BLaER1 treated with 17β-estradiol and CSF1 and Interleukin-3, amounts not matched to agents 10 nM and 100 nM (cell line): ENCODE results near the gene CTBP1.
A peak's percentile ranks its signal among the peaks of the same experiment; 100 is the strongest.

ENCODE experiments used
- H3K27ac ChIP-seq, 11 experiments: shearing (Covaris generic); formaldehyde crosslinking; 2 replicates each; pipeline ENCODE4 v1.8.1; 2022
- H3K27me3 ChIP-seq, 11 experiments: shearing (Covaris generic); formaldehyde crosslinking; 2 replicates each; pipeline ENCODE4 v1.8.1; 2022
- H3K36me3 ChIP-seq, 11 experiments: shearing (Covaris generic); formaldehyde crosslinking; 2 replicates each; pipeline ENCODE4 v1.8.1; 2022
- H3K4me1 ChIP-seq, 10 experiments: shearing (Covaris generic); formaldehyde crosslinking; 2 replicates each; pipeline ENCODE4 v1.8.1; 2022
- H3K4me2 ChIP-seq, 11 experiments: shearing (Covaris generic); formaldehyde crosslinking; 2 replicates each; pipeline ENCODE4 v1.8.1; 2022
- H3K4me3 ChIP-seq, 10 experiments: shearing (Covaris generic); formaldehyde crosslinking; 2 replicates each; pipeline ENCODE4 v1.8.1; 2022
- H3K9ac ChIP-seq, 11 experiments: shearing (Covaris generic); formaldehyde crosslinking; 2 replicates each; pipeline ENCODE4 v1.8.1; 2022
- H3K9me3 ChIP-seq, 11 experiments: shearing (Covaris generic); formaldehyde crosslinking; replicated peaks in 1 of 11; 2 replicates each; pipeline ENCODE4 v1.8.1; 2022
- H4K20me1 ChIP-seq, 11 experiments: shearing (Covaris generic); formaldehyde crosslinking; 2 replicates each; pipeline ENCODE4 v1.8.1; 2022
- Cebpa-rat ChIP-seq, 11 experiments: shearing (Covaris generic); IDR thresholded peaks; 2 replicates each; pipeline ENCODE4 v1.8.1; 2022

Gene CTBP1

DNA sequence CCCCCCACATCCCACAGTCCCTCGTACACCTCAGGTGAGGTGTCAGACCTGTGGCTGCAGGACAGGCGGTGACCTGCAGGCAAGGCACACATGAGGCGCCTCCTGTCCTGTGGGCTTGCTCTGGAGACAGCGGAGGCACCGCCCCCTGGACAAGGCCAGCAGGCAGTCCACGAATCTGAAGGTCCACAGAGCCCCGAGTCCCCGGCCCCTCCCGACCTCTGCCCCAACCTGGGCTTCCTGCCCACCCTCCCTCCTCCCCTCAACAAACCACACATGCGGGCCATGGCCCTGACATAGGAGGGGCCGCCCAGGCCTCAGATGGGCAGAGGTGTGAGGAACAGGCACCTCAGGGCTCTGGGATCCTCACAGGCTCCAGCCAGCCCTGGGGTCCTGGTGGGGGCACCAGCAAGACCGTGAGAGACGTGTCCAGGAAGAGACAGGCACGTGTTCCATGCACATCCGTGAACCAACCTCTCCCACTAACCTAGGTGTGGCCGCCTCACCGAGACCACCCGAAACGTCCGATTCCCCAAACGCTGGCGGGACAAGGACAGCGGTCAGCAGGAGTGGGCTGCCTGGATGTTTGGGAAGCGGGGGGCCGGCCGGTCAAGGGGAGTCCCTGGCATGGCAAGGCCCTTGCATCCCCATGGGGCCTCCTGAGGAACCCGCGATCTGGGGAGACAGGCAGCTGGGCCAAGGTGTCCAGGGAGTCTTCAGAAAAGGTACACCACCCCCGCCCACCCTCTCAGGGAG, 25.8 kb downstream of the CTBP1 start:
- TF ChIP-seq Cebpa-rat (IDR thresholded peaks at IDR 0.05) = no peak
- Histone ChIP-seq H3K4me3 (no peak overlapping the region), H3K9ac (peak overlapping the region in 2 of 11 experiments; percentile 7 to 46; a peak in 1 of 22 replicates), H3K27ac (no peak overlapping the region), H3K4me1 (peaks cover 50 to 73% (median 58%) of the 10 kb centered on the region in 10 experiments), H3K36me3 (peaks cover 54 to 69% (median 58%) of the 10 kb centered on the region in 11 experiments), H3K27me3 (peaks cover 0 to 23% (median 0%) of the 10 kb centered on the region in 11 experiments; a peak in 7 of 22 replicates), H4K20me1 (peaks cover 88 to 100% (median 99%) of the 10 kb centered on the region in 11 experiments), H3K4me2 (peak overlapping the region; percentile 61 to 99 (median 96); a peak in 21 of 22 replicates), H3K9me3 (no peaks in the 10 kb centered on the region)

DNA sequence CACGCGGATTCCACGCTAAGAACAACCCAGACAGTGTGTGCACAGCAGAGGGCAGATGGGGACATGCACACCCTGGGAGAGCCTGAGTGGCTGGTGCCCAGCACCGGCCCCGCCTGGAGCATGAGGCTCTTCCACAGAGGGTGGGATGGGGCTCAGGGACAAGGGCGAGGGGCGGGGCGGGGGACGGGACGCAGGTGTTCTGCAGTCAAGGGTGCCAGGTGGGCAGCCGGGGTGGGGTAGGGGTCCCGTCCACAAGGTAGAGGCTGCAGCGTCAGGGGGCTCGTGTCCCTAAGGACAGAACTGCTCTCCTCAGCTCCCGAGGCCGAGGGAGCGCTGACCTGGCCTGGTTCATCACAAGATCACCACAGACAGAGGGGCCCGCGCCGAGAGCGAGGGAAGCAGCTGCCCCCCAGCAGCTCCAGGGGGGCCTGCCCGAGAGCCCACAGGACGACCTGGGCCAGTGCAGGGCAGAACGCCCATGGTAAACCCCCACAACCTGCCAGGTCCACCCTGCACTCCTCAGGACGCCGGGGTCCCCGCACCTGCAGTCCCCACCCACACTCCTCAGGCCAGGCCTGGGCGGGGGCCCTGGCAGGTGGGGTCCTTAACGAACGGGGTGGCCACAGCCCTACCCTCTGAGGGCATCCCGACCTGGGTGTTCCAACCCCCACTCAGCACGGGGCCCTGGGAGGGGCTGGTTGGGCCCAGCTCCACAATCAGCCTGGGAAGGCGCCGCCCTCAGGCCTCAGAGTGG, 26.7 kb downstream of the CTBP1 start:
- no peak overlapping the region for H3K4me3 ChIP-seq
- H3K36me3 ChIP-seq = peaks cover 45 to 60% (median 50%) of the 10 kb centered on the region in 11 experiments
- H3K4me1 ChIP-seq = peaks cover 59 to 73% (median 64%) of the 10 kb centered on the region in 10 experiments
- peaks cover 79 to 100% (median 99%) of the 10 kb centered on the region in 11 experiments for H4K20me1 ChIP-seq
- peak overlapping the region in 3 of 11 experiments; percentile 7 to 46 (median 16); a peak in 2 of 22 replicates for H3K9ac ChIP-seq
- no peaks in the 10 kb centered on the region for H3K9me3 ChIP-seq
- H3K4me2 ChIP-seq = peak overlapping the region; percentile 61 to 99 (median 96)
- no peak overlapping the region for H3K27ac ChIP-seq
- TF ChIP-seq Cebpa-rat (IDR thresholded peaks at IDR 0.05) = no peak
- H3K27me3 ChIP-seq = peaks cover 0 to 23% (median 0%) of the 10 kb centered on the region in 11 experiments; a peak in 7 of 22 replicates

DNA sequence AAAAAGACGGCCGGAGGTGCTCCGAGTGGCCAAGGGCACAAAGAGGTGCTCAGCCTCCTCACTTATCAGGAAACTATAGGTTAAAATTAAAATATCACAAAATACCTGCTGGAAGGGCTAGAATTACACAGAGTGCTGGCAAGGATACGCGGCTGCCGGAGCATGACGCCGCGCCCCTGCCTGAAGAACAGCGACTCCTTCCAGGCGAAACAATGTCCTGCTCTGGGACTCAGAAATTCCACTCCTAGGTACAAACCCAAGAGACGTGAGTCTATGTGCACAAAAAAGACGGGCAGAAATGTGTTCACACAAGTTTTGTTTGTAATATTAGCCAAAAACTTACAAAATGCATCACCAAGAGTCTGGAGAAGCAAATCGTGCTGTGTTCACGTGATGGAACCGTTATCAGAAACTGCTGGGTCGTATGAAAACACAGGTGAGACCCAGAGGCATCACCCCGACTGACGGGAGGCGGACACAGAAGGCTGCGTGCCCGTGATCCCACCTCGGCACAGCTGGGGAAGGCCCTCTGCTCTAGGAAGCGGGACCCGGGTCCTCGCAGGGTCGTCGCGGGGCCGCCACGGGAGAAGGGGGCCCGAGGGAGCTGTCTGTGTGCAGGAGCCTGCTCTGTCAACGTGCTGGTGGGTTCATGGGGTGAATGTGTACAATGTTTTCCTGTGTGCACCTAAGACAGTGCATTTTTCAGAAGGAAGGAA, 27.6 kb downstream of the CTBP1 start:
- peaks cover 39 to 55% (median 44%) of the 10 kb centered on the region in 11 experiments for H3K36me3 ChIP-seq
- no peak overlapping the region for H3K27ac ChIP-seq

DNA sequence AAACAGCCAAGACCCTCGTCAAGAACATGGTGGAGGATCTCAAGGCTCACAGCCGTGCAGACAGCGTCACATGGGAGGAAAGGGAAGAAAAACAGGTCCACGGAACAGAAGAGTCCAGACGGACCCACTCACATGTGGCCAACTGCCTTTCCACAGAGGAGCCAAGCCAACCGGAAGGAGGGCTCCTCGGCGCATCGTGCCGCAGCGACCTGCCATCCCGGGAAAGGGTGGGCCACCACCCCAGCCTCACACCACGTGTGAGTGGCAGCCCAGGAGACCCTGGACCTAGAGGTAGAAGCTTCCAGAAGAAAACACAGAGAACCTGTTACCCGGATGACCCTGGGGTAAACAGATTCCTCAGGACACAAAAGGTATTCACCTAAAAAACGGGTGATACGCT, 28.4 kb downstream of the CTBP1 start:
- TF ChIP-seq Cebpa-rat (IDR thresholded peaks at IDR 0.05) = no peak
- peaks cover 74 to 100% (median 99%) of the 10 kb centered on the region in 11 experiments for H4K20me1 ChIP-seq
- peaks cover 75 to 88% (median 80%) of the 10 kb centered on the region in 10 experiments for H3K4me1 ChIP-seq
- H3K9me3 ChIP-seq = no peaks in the 10 kb centered on the region
- no peak overlapping the region for H3K27ac ChIP-seq
- peak overlapping the region in 1 of 11 experiments; percentile 45; a peak in 3 of 22 replicates for H3K9ac ChIP-seq
- peaks cover 0 to 23% (median 0%) of the 10 kb centered on the region in 11 experiments; a peak in 7 of 22 replicates for H3K27me3 ChIP-seq
- H3K36me3 ChIP-seq = peaks cover 39 to 55% (median 44%) of the 10 kb centered on the region in 11 experiments
- no peak overlapping the region for H3K4me3 ChIP-seq
- peak overlapping the region; percentile 61 to 99 (median 96) for H3K4me2 ChIP-seq

More for the DNA sequence above, 27.6 kb downstream of the CTBP1 start:
- Histone ChIP-seq H3K27me3 (peaks cover 0 to 23% (median 0%) of the 10 kb centered on the region in 11 experiments; a peak in 7 of 22 replicates), H3K4me2 (peak overlapping the region; percentile 61 to 99 (median 96)), H3K4me3 (no peak overlapping the region), H3K9me3 (no peaks in the 10 kb centered on the region), H3K4me1 (peaks cover 68 to 81% (median 73%) of the 10 kb centered on the region in 10 experiments), H4K20me1 (peaks cover 74 to 100% (median 99%) of the 10 kb centered on the region in 11 experiments), H3K9ac (peak overlapping the region in 4 of 11 experiments; percentile 7 to 19 (median 14); a peak in 1 of 22 replicates)
- TF ChIP-seq Cebpa-rat (IDR thresholded peaks at IDR 0.05) = no peak

DNA sequence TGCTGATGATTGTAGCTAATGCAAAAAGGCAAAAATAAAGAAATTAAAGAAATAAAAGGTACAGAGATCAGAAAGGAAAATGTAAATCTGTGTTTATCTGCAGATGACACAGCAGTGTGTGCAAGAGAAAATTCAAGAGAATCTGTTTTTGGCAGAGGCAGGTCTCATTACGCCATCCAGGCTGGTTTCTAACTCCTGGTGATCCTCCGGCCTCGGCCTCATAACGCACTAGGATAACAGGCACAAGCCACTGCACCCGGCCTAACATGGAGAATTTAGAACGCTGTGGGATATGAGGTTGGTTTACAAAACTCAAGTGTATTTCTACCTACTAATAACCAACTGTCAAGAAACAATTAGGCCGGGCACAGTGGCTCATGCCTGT, 29.4 kb downstream of the CTBP1 start:
- Histone ChIP-seq H3K9me3 (no peaks in the 10 kb centered on the region), H3K36me3 (peaks cover 38 to 55% (median 44%) of the 10 kb centered on the region in 11 experiments), H3K9ac (peak overlapping the region in 9 of 11 experiments; percentile 68 to 84 (median 78); a peak in 15 of 22 replicates), H4K20me1 (peaks cover 74 to 100% (median 99%) of the 10 kb centered on the region in 11 experiments), H3K4me1 (peaks cover 83 to 98% (median 90%) of the 10 kb centered on the region in 10 experiments), H3K27me3 (peaks cover 0 to 23% (median 0%) of the 10 kb centered on the region in 11 experiments; a peak in 7 of 22 replicates), H3K27ac (peak overlapping the region in 9 of 11 experiments; percentile 75 to 95 (median 89); a peak in 17 of 22 replicates), H3K4me3 (peak overlapping the region in 4 of 10 experiments; percentile 10 to 60 (median 31); a peak in 3 of 20 replicates), H3K4me2 (peak overlapping the region; percentile 88 to 99 (median 96))
- TF ChIP-seq Cebpa-rat (IDR thresholded peaks at IDR 0.05) = no peak

DNA sequence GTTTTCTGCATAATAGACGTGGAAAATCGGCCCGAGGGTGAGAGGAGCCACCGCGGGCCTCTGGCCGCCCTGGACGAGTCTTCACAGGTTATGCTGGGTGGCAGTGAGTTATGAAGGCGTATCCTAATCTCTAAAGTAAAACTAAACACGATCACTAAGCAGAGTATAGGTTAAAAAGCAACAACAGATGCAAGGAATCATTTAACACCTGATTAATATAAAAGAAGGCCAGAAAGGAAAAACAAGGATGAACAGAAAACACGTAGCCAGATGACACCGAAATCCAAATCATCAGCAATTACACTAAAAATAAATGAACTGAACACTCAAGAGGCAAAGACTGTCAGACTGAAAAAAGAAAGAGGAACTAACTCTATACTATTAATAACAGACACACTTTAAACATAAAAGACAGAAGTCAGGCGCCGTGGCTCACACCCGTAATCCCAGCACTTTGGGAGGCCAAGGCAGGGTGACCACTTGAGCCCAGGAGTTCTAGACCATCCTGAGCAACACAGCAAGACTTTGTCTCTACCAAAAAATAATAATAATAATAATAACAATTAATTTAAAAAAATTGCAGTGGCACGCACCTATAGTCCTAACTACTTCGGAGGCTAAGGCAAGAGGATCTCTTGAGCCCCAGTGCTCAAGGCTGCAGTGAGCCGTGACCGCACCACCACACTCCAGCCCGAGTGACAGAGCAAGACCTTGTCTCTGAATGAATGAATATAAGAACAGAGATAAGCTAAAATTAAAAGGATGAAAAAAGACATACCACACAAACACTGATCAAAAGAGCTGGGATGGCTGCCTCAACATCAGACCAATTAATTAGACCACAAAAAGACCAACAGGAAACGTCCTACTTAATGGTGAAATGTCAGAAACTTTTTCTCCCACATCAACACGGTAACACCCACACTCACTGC, 30.0 kb downstream of the CTBP1 start:
- H3K27ac ChIP-seq = peak overlapping the region; percentile 9 to 95 (median 86); a peak in 21 of 22 replicates
- no peaks in the 10 kb centered on the region for H3K9me3 ChIP-seq
- peak overlapping the region; percentile 27 to 60 (median 50); a peak in 19 of 20 replicates for H3K4me3 ChIP-seq
- TF ChIP-seq Cebpa-rat (IDR thresholded peaks at IDR 0.05) = no peak
- peaks cover 38 to 55% (median 44%) of the 10 kb centered on the region in 11 experiments for H3K36me3 ChIP-seq
- H3K4me1 ChIP-seq = peaks cover 83 to 100% (median 97%) of the 10 kb centered on the region in 10 experiments
- H4K20me1 ChIP-seq = peaks cover 74 to 100% (median 99%) of the 10 kb centered on the region in 11 experiments
- H3K4me2 ChIP-seq = peak overlapping the region; percentile 88 to 99 (median 96)
- H3K27me3 ChIP-seq = peaks cover 0 to 23% (median 0%) of the 10 kb centered on the region in 11 experiments; a peak in 7 of 22 replicates
- H3K9ac ChIP-seq = peak overlapping the region; percentile 60 to 84 (median 75); a peak in 20 of 22 replicates

DNA sequence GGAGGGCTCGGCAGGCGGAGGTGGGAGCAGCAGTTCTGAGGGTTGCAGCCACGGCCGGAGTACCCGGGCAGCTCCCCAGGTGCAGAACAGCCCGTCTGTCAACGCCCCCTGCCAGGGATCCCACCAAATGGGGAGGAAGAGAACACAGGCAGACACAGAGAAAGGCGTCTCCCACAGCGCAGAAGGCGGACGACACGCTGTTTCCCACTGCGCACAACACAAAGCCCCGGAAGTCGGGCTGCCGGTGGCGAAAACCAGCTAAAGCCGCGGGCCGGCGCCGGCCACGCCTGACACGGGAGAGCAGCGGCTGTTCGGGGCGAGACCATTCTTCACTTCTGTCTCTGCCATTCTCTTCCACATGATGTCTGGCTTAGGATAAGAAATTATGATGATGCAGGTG, 31.6 kb downstream of the CTBP1 start:
- Histone ChIP-seq H3K9me3 (no peaks in the 10 kb centered on the region), H4K20me1 (peaks cover 74 to 100% (median 99%) of the 10 kb centered on the region in 11 experiments), H3K27ac (peak overlapping the region in 10 of 11 experiments; percentile 22 to 95 (median 88); a peak in 19 of 22 replicates), H3K36me3 (peaks cover 41 to 57% (median 51%) of the 10 kb centered on the region in 11 experiments), H3K4me2 (peak overlapping the region; percentile 88 to 99 (median 96)), H3K4me1 (peaks cover 73 to 100% (median 99%) of the 10 kb centered on the region in 10 experiments), H3K27me3 (peaks cover 0 to 18% (median 0%) of the 10 kb centered on the region in 11 experiments; a peak in 7 of 22 replicates), H3K4me3 (peak overlapping the region; percentile 4 to 60 (median 50); a peak in 18 of 20 replicates), H3K9ac (peak overlapping the region; percentile 21 to 84 (median 75); a peak in 21 of 22 replicates)
- no peak for TF ChIP-seq Cebpa-rat (IDR thresholded peaks at IDR 0.05)
